ENCODE results near the gene CDC45.

DNA sequence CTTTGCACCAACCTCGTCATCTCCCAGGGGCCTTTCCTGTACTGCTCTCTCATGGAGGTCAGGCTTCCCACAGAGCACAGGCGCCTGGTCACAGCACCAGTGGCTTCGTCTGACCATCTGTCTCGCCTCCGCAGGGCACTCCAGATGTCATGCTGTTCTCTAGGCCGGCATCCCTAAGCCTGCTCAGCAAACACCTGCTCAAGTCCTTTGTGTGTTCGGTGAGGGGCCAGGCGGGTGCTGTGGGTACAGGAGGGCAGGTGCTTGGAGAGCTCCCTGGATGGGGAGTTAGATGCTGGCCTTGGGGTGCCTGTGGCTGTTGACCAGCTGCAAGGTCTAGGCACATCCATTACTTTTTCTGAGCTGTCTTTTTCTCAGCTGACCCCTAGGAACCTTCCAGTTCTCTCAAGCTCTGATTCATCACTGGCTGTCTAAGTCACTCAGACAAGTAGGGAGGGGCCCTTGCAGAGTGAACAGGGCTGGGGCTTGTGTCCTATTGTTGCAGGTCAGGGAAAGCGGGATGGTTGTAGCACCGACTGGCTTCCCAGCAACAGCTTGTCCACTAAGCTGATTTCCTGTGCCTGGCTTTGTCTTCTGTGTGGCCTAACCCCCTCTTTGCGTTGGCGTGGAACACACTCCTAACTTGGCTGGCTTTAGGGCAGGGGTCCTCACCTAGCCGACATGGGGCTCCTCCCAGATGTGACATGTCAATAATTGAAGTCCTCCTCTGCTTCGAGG is 35.3 kb downstream of the CDC45 start:
- TF ChIP-seq, protein P1, sequence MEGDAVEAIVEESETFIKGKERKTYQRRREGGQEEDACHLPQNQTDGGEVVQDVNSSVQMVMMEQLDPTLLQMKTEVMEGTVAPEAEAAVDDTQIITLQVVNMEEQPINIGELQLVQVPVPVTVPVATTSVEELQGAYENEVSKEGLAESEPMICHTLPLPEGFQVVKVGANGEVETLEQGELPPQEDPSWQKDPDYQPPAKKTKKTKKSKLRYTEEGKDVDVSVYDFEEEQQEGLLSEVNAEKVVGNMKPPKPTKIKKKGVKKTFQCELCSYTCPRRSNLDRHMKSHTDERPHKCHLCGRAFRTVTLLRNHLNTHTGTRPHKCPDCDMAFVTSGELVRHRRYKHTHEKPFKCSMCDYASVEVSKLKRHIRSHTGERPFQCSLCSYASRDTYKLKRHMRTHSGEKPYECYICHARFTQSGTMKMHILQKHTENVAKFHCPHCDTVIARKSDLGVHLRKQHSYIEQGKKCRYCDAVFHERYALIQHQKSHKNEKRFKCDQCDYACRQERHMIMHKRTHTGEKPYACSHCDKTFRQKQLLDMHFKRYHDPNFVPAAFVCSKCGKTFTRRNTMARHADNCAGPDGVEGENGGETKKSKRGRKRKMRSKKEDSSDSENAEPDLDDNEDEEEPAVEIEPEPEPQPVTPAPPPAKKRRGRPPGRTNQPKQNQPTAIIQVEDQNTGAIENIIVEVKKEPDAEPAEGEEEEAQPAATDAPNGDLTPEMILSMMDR (IDR thresholded peaks at IDR 0.05 in 4 of 5, conservative IDR thresholded peaks at IDR 0.05 in 1 of 5) = no peak
- no peak for TF ChIP-seq POLR2A (IDR thresholded peaks at IDR 0.05)
